Measurements from ENCODE around the gene TRAPPC10. TPM values are rescaled to one million over a fixed set of nuclear protein-coding genes. Genes with fewer than 3 reads are reported as not detected.
A peak's percentile ranks its signal among the peaks of the same experiment; 100 is the strongest.
"Not testable (repeated sequence)": the region's sequence is repeated elsewhere in the genome, so short reads cannot be mapped to it uniquely, and the experiment has no call there.

Gene TRAPPC10
- total RNA-seq, 2 donors from 2014 or later: 10.9 to 26.4 TPM

DNA sequence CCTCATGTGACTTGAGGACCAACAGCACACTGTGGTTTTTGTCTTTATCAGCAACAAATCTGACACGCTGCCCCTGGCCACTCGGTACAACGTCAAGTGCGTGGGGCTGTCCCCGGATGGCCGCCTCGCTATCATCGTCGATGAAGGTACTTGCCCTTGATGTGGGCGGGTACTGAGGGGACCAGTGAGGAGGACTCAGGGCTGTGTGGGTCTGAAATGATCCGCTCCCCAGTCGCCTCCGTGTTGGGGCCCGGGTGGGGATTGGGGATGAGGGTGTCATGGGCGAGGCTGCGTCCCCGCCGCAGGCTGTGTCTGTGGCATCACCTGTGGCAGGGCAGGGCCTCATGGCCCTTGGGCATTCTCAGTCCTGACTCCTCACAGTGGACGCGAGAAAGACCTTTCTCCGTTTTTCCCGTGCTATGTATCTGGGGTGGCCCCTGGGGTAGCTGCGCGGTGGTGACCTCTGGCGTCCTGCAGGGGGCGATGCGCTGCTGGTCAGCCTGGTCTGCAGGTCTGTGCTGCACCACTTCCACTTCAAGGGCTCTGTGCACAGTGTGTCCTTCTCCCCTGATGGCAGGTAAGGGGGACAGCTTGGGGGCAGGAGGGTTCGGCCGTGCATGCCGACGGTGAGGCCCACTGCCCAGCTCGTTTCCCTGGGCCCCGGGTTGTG, 101.7 kb downstream of the TRAPPC10 start:
- H3K27ac ChIP-seq; H3K4me3 ChIP-seq; H3K36me3 ChIP-seq (replicated peaks in 1 of 2; ENCODE audit: insufficient read depth in 1 of 2, low read depth in 2 of 2); intact Hi-C loops (cut with DNase I); DNase-seq; H3K27me3 ChIP-seq; ATAC-seq; H3K9me3 ChIP-seq; H3K4me1 ChIP-seq: not testable (repeated sequence)
- WGBS, 2 donors: no CpG with 5 or more reads among the region's 33 CpGs

GRCh38 chr21:44122131-44122530, 110.0 kb downstream of the TRAPPC10 start:
- intact Hi-C loops (cut with DNase I); DNase-seq; H3K9me3 ChIP-seq; H3K27me3 ChIP-seq; H3K4me1 ChIP-seq; H3K4me3 ChIP-seq; H3K36me3 ChIP-seq (replicated peaks in 1 of 2; ENCODE audit: insufficient read depth in 1 of 2, low read depth in 2 of 2); H3K27ac ChIP-seq; ATAC-seq: not testable (repeated sequence)
- no CpG with 5 or more reads among the region's 10 CpGs for WGBS, 2 donors

- H3K36me3 ChIP-seq (replicated peaks in 1 of 2; ENCODE audit: insufficient read depth in 1 of 2, low read depth in 2 of 2); H3K9me3 ChIP-seq; H3K4me1 ChIP-seq; ATAC-seq; H3K4me3 ChIP-seq; intact Hi-C loops (cut with DNase I); DNase-seq; H3K27me3 ChIP-seq; H3K27ac ChIP-seq: not testable (repeated sequence)
- WGBS, 2 donors: 100% methylated on average over 2 of the region's 19 CpGs; no CpG with 5 or more reads in 1 of the 2 donors
These were observed 115.7 kb downstream of the TRAPPC10 start for GRCh38 chr21:44127827-44128226.

DNA sequence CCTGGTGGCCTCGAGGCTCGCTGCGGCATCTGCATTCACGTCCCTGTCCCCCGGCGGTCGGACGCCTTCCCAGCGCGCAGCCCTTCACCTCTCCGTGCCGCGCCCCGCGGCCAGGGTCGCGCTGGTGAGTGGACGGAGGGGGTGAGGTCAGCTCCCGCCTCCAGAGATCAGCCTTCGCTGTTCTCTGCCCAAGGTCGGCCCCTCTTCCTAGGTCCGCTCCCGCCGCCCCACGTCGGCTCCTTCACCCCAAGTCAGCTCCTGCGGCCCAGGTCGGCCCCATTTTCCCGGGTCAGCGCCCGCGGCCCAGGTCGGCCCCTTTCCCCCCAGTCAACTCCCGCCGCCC, 121.6 kb downstream of the TRAPPC10 start:
- H3K4me1 ChIP-seq; H3K9me3 ChIP-seq; DNase-seq; ATAC-seq; intact Hi-C loops (cut with DNase I); H3K36me3 ChIP-seq (replicated peaks in 1 of 2; ENCODE audit: insufficient read depth in 1 of 2, low read depth in 2 of 2); H3K27me3 ChIP-seq; H3K4me3 ChIP-seq: not testable (repeated sequence)
- no CpG with 5 or more reads among the region's 35 CpGs for WGBS, 2 donors
- peak overlapping the region in 1 of 4 donors; percentile 70 for H3K27ac ChIP-seq

- WGBS, 2 donors: no CpG with 5 or more reads among the region's 8 CpGs
These were observed 122.6 kb downstream of the TRAPPC10 start for GRCh38 chr21:44134732-44135131.

GRCh38 chr21:44138039-44138438, 125.9 kb downstream of the TRAPPC10 start:
- intact Hi-C loops (cut with DNase I); H3K9me3 ChIP-seq; H3K27ac ChIP-seq; H3K27me3 ChIP-seq; H3K36me3 ChIP-seq (replicated peaks in 1 of 2; ENCODE audit: insufficient read depth in 1 of 2, low read depth in 2 of 2); H3K4me3 ChIP-seq; H3K4me1 ChIP-seq: not testable (repeated sequence)
- DNase-seq (peak in 1 of 4 donors; percentile 51), ATAC-seq (peak; percentile 86)
- WGBS, 2 donors: no CpG with 5 or more reads among the region's 15 CpGs

More at GRCh38 chr21:44134732-44135131, 122.6 kb downstream of the TRAPPC10 start:
- H3K36me3 ChIP-seq (replicated peaks in 1 of 2; ENCODE audit: insufficient read depth in 1 of 2, low read depth in 2 of 2); H3K4me3 ChIP-seq; H3K9me3 ChIP-seq; H3K4me1 ChIP-seq; intact Hi-C loops (cut with DNase I); ATAC-seq; H3K27me3 ChIP-seq; H3K27ac ChIP-seq; DNase-seq: not testable (repeated sequence)

DNA sequence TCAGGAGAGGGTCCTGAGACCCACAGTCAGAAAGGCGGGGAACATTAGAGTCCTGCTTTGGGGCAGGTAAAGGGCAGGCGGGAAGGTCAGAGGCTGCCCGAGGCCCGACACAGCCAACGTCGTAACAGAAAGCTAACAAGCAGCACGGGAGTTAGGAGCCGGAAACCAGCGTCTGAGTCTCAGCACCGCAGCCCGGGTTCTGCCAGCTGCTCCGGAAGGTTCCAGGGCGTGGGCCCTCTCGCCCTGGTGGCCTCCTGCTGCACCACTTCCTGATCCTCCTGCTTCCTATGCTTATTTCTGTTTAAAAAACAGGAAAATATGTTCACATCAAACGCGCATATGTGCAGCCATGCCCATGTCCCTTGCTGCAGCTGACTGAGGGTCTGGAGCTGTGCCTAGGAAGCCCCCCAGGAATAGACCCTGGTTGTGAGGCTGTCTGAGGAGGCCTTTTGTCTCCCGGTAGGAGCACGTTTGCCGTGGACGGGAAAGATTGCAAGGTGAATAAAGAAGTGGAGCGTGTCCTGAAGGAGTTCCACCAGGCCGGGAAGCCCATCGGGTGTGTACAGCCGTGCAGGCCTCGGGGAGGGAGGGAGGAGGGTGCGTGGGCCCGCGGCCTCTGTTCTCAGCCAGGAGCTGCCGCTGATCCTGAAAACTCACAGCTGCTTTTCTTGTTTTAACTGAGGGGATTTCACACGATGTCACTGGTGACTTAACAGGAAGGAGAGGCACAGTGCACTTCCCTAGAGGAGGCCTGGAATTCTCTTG, 127.9 kb downstream of the TRAPPC10 start:
- H3K27me3 ChIP-seq; H3K4me1 ChIP-seq; H3K36me3 ChIP-seq (replicated peaks in 1 of 2; ENCODE audit: insufficient read depth in 1 of 2, low read depth in 2 of 2); H3K4me3 ChIP-seq; H3K9me3 ChIP-seq; intact Hi-C loops (cut with DNase I); H3K27ac ChIP-seq: not testable (repeated sequence)
- no CpG with 5 or more reads among the region's 30 CpGs for WGBS, 2 donors
- DNase-seq (peak in 1 of 4 donors; percentile 0), ATAC-seq (peak; percentile 26)

- ATAC-seq; DNase-seq; intact Hi-C loops (cut with DNase I); H3K27me3 ChIP-seq; H3K27ac ChIP-seq; H3K4me3 ChIP-seq; H3K9me3 ChIP-seq; H3K36me3 ChIP-seq (replicated peaks in 1 of 2; ENCODE audit: insufficient read depth in 1 of 2, low read depth in 2 of 2); H3K4me1 ChIP-seq: not testable (repeated sequence)
- WGBS, 2 donors: no CpG with 5 or more reads among the region's 18 CpGs
These were observed 128.4 kb downstream of the TRAPPC10 start for GRCh38 chr21:44140552-44140932.

DNA sequence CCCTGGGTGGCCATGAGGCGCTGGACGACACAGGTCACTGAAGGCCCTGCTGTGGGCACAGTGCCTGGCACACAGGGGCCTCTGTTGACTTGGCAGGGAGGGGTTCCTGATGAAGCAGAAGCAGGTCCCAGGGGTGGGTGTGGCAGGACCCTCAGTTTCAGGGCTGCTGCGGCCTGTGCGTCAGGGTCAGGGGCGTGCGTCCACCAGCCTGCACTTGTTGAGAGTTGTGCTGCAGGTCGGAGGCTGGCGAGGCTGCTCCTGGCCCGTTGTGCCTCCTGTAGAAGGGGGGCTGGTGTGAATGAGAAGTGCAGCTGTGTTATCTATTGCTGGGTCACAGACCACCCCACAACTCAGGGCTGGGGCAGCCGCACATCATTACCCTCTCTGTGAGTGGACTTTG, 130.4 kb downstream of the TRAPPC10 start:
- H3K27ac ChIP-seq: not testable (repeated sequence)

DNA sequence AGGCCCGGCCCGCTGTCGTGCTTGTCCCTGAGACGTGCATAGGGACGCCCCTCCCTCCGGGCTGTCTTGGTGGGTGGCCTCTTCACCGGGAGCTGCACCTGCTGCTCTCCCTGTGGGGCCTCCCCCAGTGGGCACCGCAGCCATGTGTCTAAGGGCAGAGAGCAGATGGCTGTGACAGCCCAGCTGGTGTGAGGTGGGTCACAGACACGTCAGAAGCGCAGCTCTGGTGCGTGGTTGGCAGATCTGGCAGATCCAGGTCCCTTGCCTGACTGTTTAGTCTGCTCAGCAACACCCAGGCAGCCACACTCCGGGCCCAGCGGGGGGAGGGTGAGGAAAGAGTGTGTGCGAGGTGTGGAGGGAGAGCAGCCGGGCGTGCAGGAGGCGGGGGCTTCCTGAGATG, 131.3 kb downstream of the TRAPPC10 start:
- H3K27ac ChIP-seq; H3K4me3 ChIP-seq; H3K9me3 ChIP-seq; H3K36me3 ChIP-seq (replicated peaks in 1 of 2; ENCODE audit: insufficient read depth in 1 of 2, low read depth in 2 of 2); ATAC-seq; DNase-seq; H3K4me1 ChIP-seq; H3K27me3 ChIP-seq; intact Hi-C loops (cut with DNase I): not testable (repeated sequence)
- WGBS, 2 donors: no CpG with 5 or more reads among the region's 17 CpGs

More for the DNA sequence above, 130.4 kb downstream of the TRAPPC10 start:
- WGBS, 2 donors: no CpG with 5 or more reads among the region's 10 CpGs
- H3K9me3 ChIP-seq; intact Hi-C loops (cut with DNase I); H3K4me1 ChIP-seq; H3K27me3 ChIP-seq; H3K4me3 ChIP-seq; H3K36me3 ChIP-seq (replicated peaks in 1 of 2; ENCODE audit: insufficient read depth in 1 of 2, low read depth in 2 of 2); DNase-seq; ATAC-seq: not testable (repeated sequence)

- H3K9me3 ChIP-seq; H3K36me3 ChIP-seq (replicated peaks in 1 of 2; ENCODE audit: insufficient read depth in 1 of 2, low read depth in 2 of 2); ATAC-seq; DNase-seq; H3K27me3 ChIP-seq; H3K4me3 ChIP-seq; H3K27ac ChIP-seq; intact Hi-C loops (cut with DNase I); H3K4me1 ChIP-seq: not testable (repeated sequence)
- no CpG with 5 or more reads among the region's 8 CpGs for WGBS, 2 donors
These were observed 131.9 kb downstream of the TRAPPC10 start for GRCh38 chr21:44143996-44144395.
